Common myeloid progenitor, CD34-positive (primary cell): ENCODE measurements around the gene RPS14.

Source experiments
- CTCF ChIA-PET: fragments of 350-600 bp; sonication (Branson Sonifier 250); formaldehyde crosslinking; loops from one replicate; lab custom pipeline; 2021; ENCODE audit warnings: antibody characterized with exemption; lab: Charles Lee
- POLR2A ChIA-PET: fragments of 350-600 bp; sonication (Branson Sonifier 250); formaldehyde crosslinking; loops from one replicate; lab custom pipeline; 2021; ENCODE audit warnings: antibody characterized with exemption; lab: Charles Lee
- DNase-seq, 3 donors: peaks; one replicate each; pipeline versions ENCODE4 v3.0.0 to v3.0.0-alpha.2; 2013
- H3K27ac ChIP-seq, 2 experiments: 1 replicate in 1 of 2; 2 replicates in 1 of 2; pipeline ENCODE4 v1.7.0; 2013; ENCODE audit warnings: inconsistent platforms in 2 of 2, low read length in 2 of 2, mild to moderate bottlenecking in 2 of 2, low read depth in 1 of 2, moderate library complexity in 1 of 2; ENCODE audit not compliant: severe bottlenecking in 2 of 2, insufficient read depth in 1 of 2, poor library complexity in 1 of 2
- H3K27me3 ChIP-seq, 5 experiments: replicated peaks in 2 of 5; 1 replicate in 3 of 5; 2 replicates in 2 of 5; pipeline versions ENCODE4 v1.6.1 to v1.7.0; 2013; ENCODE audit warnings: low read length in 4 of 5, mild to moderate bottlenecking in 2 of 5, moderate library complexity in 2 of 5, inconsistent platforms in 1 of 5; ENCODE audit not compliant: insufficient read depth in 5 of 5, control insufficient read depth in 4 of 5
- H3K36me3 ChIP-seq, 4 experiments: 1 replicate in 2 of 4; 2 replicates in 2 of 4; pipeline versions ENCODE4 v1.6.1 to v1.7.0; 2013; ENCODE audit warnings: low read length in 3 of 4, control low read depth in 1 of 4, mild to moderate bottlenecking in 1 of 4; ENCODE audit not compliant: control insufficient read depth in 4 of 4, insufficient read depth in 4 of 4
- H3K4me1 ChIP-seq, 4 experiments: 1 replicate in 3 of 4; 2 replicates in 1 of 4; pipeline versions ENCODE4 v1.6.1 to v1.7.1; 2013; ENCODE audit warnings: low read length in 3 of 4, mild to moderate bottlenecking in 3 of 4, control low read depth in 1 of 4, inconsistent platforms in 1 of 4, moderate library complexity in 1 of 4; ENCODE audit not compliant: control insufficient read depth in 4 of 4, insufficient read depth in 4 of 4; ENCODE audit errors: control extremely low read depth in 1 of 4
- H3K4me3 ChIP-seq, 7 experiments: 1 replicate in 4 of 7; 2 replicates in 3 of 7; pipeline versions ENCODE4 v1.5.1 to v1.7.0; 2013; ENCODE audit warnings: mild to moderate bottlenecking in 7 of 7, low read length in 6 of 7, moderate library complexity in 6 of 7, inconsistent platforms in 2 of 7, low read depth in 2 of 7, control low read depth in 1 of 7; ENCODE audit not compliant: insufficient read depth in 4 of 7, control insufficient read depth in 1 of 7; ENCODE audit errors: extremely low read depth in 1 of 7
- H3K9me3 ChIP-seq, 5 experiments: 1 replicate in 4 of 5; 2 replicates in 1 of 5; pipeline versions ENCODE4 v1.6.1 to v1.7.1; 2013; ENCODE audit warnings: low read length in 4 of 5, mild to moderate bottlenecking in 2 of 5, inconsistent platforms in 1 of 5, low read depth in 1 of 5, moderate library complexity in 1 of 5; ENCODE audit not compliant: control insufficient read depth in 4 of 5, insufficient read depth in 2 of 5; ENCODE audit errors: control extremely low read depth in 1 of 5
- WGBS: methylation state at CpG from one replicate; pipeline ENCODE4 v1.1.5; 2013; ENCODE audit not compliant: insufficient coverage; 5-methylcytosine and 5-hydroxymethylcytosine counted together

RPS14 gene

DNA sequence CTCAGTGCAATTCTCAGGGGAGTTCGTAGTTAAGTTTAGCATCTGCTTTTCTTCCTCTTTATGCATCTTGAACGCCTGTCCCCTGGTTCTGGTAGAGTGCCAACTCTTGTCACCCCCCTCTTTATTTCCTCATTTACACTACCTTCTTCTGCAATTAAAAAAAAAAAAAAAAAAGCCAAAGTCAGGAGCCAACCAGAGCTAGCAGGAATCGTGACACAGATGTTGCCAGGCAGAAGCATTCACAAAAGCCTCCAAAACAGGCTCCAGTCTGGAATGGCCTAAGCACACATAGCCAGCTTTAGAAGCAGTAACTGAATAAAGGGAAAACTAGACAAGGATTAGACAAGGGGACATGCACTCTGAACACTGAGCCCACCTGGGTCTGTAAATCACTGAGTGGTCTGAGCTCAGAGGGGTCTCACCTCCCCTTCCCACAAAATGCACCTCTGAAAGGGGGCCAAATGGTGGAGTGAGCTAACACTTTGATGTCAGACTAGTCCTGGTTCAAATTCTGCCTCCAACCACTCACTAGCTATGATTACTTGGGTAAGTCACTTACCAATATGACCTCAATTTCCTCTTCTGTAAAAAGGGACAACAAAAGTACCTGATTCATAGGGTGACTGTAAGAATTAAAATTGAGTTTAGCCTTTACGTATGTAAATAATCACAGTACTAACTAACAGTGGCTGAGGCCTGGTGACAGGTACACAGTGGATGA lies 38.9 kb downstream of the RPS14 start:
- POLR2A ChIA-PET: interaction anchor here (0.6 to 3.0 kb wide), 8 partner anchors 9 to 754 kb away, joined by 3 to 21 read pairs (median 5); partner anchors contain the start of gene RPS14

DNA sequence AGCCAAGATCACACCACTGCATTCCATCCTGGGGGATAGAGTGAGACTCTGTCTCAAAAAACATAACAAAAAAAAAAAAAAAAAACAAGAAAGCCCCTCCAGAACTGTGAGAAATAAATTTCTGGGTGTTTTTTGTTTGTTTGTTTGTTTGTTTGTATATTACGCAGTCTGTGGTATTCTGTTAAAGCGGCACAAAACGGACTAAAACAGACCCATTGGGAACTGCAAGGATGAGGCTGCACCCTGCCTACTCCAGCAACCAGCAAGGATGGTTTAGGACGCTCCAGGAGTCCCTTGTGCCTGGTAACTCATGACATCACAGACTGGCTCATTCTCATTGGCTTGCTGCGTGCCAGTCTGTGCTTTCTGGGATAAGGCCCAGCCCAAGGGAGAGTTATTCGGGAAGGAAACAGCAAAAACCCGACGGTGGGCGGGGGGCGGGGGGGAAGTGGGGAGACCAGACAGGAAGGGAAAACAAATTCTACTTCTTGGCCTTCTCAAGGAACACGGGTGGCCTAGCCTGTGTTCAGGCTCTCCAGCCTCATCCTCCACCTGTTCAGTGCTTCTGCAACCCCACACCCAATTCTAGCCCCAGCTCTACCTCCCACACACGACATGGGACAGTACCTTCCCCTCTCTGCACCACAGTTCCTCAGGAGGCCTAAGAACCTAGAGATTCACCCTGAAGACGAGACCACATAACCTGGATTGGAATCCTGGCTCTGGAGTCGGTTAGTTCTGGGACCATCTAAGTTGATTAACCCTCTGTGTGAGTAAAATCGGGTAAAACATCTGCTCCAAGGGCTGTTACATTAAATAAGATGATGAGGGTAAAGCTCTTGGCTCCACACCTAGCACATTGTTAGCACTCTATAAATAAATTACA lies 39.7 kb downstream of the RPS14 start:
- Histone ChIP-seq H3K9me3 (no peaks in the 10 kb centered on the region), H3K27ac (peak overlapping the region; percentile 97), H3K4me3 (peak overlapping the region; percentile 30 to 100 (median 94)), H3K4me1 (peaks cover 12 to 61% (median 37%) of the 10 kb centered on the region in 4 experiments), H3K27me3 (no peaks in the 10 kb centered on the region), H3K36me3 (peaks cover 11 to 51% (median 34%) of the 10 kb centered on the region in 4 experiments)
- 1% methylated on average over 12 of the region's 15 CpGs for WGBS
- ChIA-PET CTCF (interaction anchor here (0.6 to 6.6 kb wide), 5 partner anchors 11 to 43 kb away, joined by 3 to 62 read pairs (median 5); no protein-coding TSS in a partner anchor), POLR2A (interaction anchor here (1.5 to 3.0 kb wide), 4 partner anchors 9 to 42 kb away, joined by 3 to 21 read pairs (median 10); partner anchors contain the start of gene RPS14)
- DNase-seq: peak; percentile 74 to 78 (median 74)

More for the DNA sequence above, 38.9 kb downstream of the RPS14 start:
- Histone ChIP-seq H3K4me3 (peak overlapping the region; percentile 52 to 100 (median 94)), H3K36me3 (peaks cover 10 to 43% (median 27%) of the 10 kb centered on the region in 4 experiments), H3K9me3 (no peaks in the 10 kb centered on the region), H3K4me1 (peaks cover 12 to 61% (median 37%) of the 10 kb centered on the region in 4 experiments), H3K27ac (peak overlapping the region; percentile 97), H3K27me3 (no peaks in the 10 kb centered on the region)
- peak; percentile 97 to 98 (median 98) for DNase-seq
- CTCF ChIA-PET: interaction anchor here (1.0 to 6.6 kb wide), 8 partner anchors 9 to 42 kb away, joined by 3 to 62 read pairs (median 4); partner anchors contain the start of gene RPS14
- 0% methylated on average over 3 of the region's 4 CpGs for WGBS

DNA sequence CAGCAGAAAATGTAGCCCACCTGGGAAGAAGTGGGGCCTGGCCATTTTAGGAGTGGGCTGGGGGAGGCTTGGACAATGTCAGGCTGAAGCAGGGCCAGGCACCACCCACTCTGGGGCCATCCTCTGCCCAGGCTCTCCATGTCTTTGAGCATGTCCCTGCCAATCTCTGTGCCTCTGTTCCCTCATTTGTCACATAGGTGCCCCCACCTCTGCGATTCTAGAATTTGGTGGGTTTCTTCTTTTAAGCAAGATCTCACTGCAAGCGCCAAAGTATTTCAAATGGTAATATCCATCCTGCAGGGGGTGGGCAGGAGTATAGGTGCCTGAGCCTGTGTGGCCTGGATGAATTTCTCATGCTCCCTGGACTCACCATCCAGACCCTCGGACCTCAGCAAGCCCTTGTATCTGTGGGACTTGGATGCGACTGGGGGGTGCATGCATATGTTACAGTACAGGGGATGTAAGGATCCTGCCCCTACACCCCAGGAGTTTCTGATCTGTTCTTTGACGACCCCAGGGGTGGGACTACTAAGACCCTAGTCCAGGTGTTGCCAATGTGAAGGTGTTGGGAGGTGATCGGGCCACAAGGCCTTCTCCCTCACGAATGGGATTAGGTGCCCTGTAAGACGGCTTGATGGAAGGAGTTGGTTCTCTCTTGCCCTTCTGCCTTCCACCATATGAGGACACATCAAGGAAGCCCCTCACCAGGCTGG lies 41.2 kb downstream of the RPS14 start:
- DNase-seq: peak in 2 of 3 donors; percentile 36 to 45
- Histone ChIP-seq H3K9me3 (no peaks in the 10 kb centered on the region), H3K36me3 (peaks cover 14 to 65% (median 45%) of the 10 kb centered on the region in 4 experiments), H3K27ac (peak overlapping the region in 1 of 2 experiments; percentile 71), H3K4me1 (peaks cover 9 to 54% (median 31%) of the 10 kb centered on the region in 4 experiments), H3K4me3 (peak overlapping the region in 4 of 7 experiments; percentile 3 to 100 (median 30)), H3K27me3 (no peaks in the 10 kb centered on the region)
- 83% methylated on average over 1 of the region's 8 CpGs for WGBS
- ChIA-PET CTCF (interaction anchor here (6.6 kb wide), 1 partner anchor 10 kb away, joined by 62 read pairs; no protein-coding TSS in a partner anchor), POLR2A (no interaction called here)

DNA sequence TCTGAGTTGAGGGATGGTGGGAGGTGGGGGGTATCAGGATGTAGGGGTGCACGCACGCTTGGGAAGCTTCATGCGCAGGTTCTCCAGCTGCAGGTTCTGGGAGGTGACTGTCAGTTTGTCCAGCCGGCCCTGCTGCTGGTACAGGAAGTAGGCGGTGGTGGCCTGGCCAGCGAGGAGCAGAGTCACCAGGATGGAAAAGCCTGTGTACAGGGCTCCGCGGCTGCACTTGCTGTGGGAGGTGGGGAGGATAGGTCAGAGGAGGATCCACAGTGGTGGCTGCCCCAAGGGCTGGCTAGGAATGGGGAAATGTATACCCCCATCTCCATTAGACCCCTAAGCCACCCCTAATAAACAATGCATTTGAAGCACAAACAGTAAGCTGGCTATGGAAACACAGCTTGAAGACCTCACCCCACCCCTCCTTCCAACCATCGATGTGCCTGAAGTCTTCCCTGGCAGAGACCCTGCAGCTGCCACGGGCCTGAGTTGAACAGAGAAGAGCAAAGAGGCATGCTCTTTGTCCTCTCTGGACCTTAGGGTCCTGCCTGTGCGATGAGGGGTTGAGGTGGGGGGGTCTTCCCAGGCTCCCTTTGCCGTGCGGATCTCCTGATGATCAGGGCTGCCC lies 42.3 kb downstream of the RPS14 start:
- Histone ChIP-seq H3K4me1 (peaks cover 8 to 54% (median 28%) of the 10 kb centered on the region in 4 experiments), H3K27me3 (no peaks in the 10 kb centered on the region), H3K9me3 (no peaks in the 10 kb centered on the region), H3K27ac (peak overlapping the region in 1 of 2 experiments; percentile 71), H3K4me3 (peak overlapping the region in 1 of 7 experiments; percentile 10), H3K36me3 (peaks cover 22 to 77% (median 57%) of the 10 kb centered on the region in 4 experiments)
- DNase-seq: peak in 2 of 3 donors; percentile 39 to 46
- POLR2A ChIA-PET: no interaction called here
- CTCF ChIA-PET: interaction anchor here (1.3 to 3.7 kb wide), 4 partner anchors 9 to 29 kb away, joined by 4 to 16 read pairs (median 6); no protein-coding TSS in a partner anchor
- 88% methylated on average over 7 of the region's 13 CpGs for WGBS

DNA sequence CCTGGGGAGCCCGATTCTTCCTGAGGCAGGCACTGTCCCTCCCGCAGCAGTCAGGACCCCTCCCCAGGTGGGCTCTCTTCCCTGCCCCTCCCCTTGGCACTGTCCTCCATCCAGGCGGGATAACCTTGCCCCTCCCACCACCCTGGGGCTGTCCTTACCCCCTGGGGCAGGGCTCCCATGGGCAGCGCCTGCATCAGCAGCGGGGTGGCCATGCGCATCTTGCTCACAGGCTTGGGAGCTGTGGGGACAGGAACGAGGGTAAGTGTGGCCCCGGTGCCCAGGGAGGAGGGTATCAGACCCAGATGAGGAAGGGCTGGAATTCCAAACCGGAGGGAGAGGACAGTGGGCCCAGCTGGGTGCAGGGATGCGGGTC lies 42.8 kb downstream of the RPS14 start:
- Histone ChIP-seq H3K4me1 (peaks cover 8 to 55% (median 29%) of the 10 kb centered on the region in 4 experiments), H3K27me3 (no peaks in the 10 kb centered on the region), H3K27ac (no peak overlapping the region), H3K36me3 (peaks cover 23 to 82% (median 60%) of the 10 kb centered on the region in 4 experiments), H3K9me3 (no peaks in the 10 kb centered on the region), H3K4me3 (no peak overlapping the region)
- CTCF ChIA-PET: interaction anchor here (1.3 to 3.7 kb wide), 4 partner anchors 9 to 30 kb away, joined by 4 to 16 read pairs (median 6); no protein-coding TSS in a partner anchor
- POLR2A ChIA-PET: no interaction called here
- DNase-seq: no peak
- WGBS: 93% methylated on average over 7 of the region's 10 CpGs
